Measurements from ENCODE around the gene ZCCHC24. TPM values are rescaled to one million over a fixed set of nuclear protein-coding genes. Genes with fewer than 3 reads are reported as not detected.

The ZCCHC24 gene
- total RNA-seq, 3 donors from 2014 or later (not counting 1 experiment from before 2014, with no cell fraction given), result 2.8 to 4.0 (median 3.6) TPM

- Histone ChIP-seq H3K4me3 (ENCODE audit: low read length) (no peak overlapping the region), H3K9me3 (ENCODE audit: control insufficient read depth, insufficient read depth, low read length) (no peaks in the 10 kb centered on the region), H3K36me3 (ENCODE audit: control insufficient read depth, insufficient read depth, low read length) (no peaks in the 10 kb centered on the region), H3K27ac (ENCODE audit: low read length) (no peak overlapping the region), H3K4me1 (ENCODE audit: control insufficient read depth, insufficient read depth, low read length) (no peaks in the 10 kb centered on the region), H3K27me3 (ENCODE audit: control insufficient read depth, insufficient read depth, low read length) (no peaks in the 10 kb centered on the region)
- no peaks in the 10 kb centered on the region for H3K9me3 Mint-ChIP-seq
- H3K27me3 Mint-ChIP-seq (ENCODE audit: low read depth in 2 of 2), result peaks cover 3 to 11% of the 10 kb centered on the region in 2 donors
- ATAC-seq (no peak), DNase-seq (no peak)
- H3K4me1 Mint-ChIP-seq, result no peaks in the 10 kb centered on the region
- no peaks in the 10 kb centered on the region for H3K36me3 Mint-ChIP-seq
- no peak overlapping the region for H3K4me3 Mint-ChIP-seq
- TF ChIP-seq CTCF (IDR thresholded peaks at IDR 0.05), result no peak
- intact Hi-C loops (cut with micrococcal nuclease), result no loop called here
- H3K27ac Mint-ChIP-seq, result no peak overlapping the region
- WGBS (ENCODE audit: insufficient coverage), result 87% methylated on average over 8 of the region's 9 CpGs
These were observed 6.8 kb upstream of the ZCCHC24 start for GRCh38 chr10:79452174-79452611.

- no peak overlapping the region for H3K4me3 Mint-ChIP-seq
- no peak overlapping the region for H3K27ac Mint-ChIP-seq
These were observed 5.7 kb upstream of the ZCCHC24 start for GRCh38 chr10:79451046-79451699.

DNA sequence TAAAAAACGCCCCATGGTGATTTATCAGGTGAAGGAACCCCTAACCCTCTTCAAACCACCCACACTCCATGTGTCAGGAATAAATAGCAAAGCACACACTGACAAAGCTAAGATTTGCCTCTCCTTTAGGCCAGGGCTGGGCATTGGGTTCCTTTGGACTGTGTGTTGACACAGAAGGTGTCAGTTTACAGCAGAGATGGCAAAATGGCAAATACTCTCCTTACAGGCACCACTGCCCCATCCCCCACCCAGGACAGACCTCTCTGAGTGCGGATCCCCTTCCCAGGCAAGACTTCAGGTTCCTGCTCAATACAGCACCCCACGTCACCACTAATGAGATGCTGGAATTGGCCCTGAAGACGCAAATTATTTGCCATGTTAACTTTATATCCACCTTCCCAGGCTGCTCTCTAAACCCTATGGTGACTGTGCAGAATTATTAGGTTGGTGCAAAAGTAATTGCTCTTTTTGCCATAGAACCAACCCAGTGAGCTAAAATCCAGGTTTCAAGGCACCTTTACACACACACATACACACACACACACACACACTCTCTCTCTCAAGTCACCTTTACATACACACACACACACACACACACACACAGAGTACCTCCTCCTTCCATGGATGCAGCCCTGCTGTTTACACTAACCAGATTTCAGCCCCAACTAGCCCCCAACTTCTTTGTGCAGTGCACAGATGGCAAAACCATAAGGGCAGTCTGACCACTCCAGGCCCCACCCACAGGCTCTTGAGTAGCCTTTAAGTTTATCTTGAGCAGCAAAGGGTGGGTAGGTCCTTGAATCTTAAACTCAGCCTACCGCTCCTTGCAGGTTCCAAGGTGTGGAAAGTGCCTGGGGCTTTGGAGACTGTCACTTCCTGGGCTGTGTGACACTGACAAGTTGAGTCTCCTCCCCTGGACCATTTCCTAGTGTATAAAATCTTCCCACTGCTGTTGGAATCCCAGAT, 4.0 kb upstream of the ZCCHC24 start:
- peak in 1 of 2 donors; percentile 16 for DNase-seq
- H3K4me1 ChIP-seq (ENCODE audit: control insufficient read depth, insufficient read depth, low read length), result peaks cover 13% of the 10 kb centered on the region
- TF ChIP-seq CTCF (IDR thresholded peaks at IDR 0.05), result no peak
- H3K4me3 Mint-ChIP-seq, result no peak overlapping the region
- H3K36me3 Mint-ChIP-seq, result no peaks in the 10 kb centered on the region
- whole genome bisulfite sequencing (ENCODE audit: insufficient coverage), result 85% methylated on average over 5 of the region's 5 CpGs
- H3K4me3 ChIP-seq (ENCODE audit: low read length), result no peak overlapping the region
- no peak overlapping the region for H3K27ac Mint-ChIP-seq
- no peaks in the 10 kb centered on the region for H3K9me3 Mint-ChIP-seq
- peaks cover 13 to 17% of the 10 kb centered on the region in 2 donors for H3K4me1 Mint-ChIP-seq
- no peaks in the 10 kb centered on the region for H3K27me3 Mint-ChIP-seq (ENCODE audit: low read depth in 2 of 2)
- no peak for ATAC-seq
- intact Hi-C loops (cut with micrococcal nuclease), result loop anchor here (5.0 kb wide), 1 partner anchor 1147 kb away; no protein-coding TSS in a partner anchor
- H3K27me3 ChIP-seq (ENCODE audit: control insufficient read depth, insufficient read depth, low read length), result no peaks in the 10 kb centered on the region
- no peaks in the 10 kb centered on the region for H3K36me3 ChIP-seq (ENCODE audit: control insufficient read depth, insufficient read depth, low read length)
- no peak overlapping the region for H3K27ac ChIP-seq (ENCODE audit: low read length)
- no peaks in the 10 kb centered on the region for H3K9me3 ChIP-seq (ENCODE audit: control insufficient read depth, insufficient read depth, low read length)

More at GRCh38 chr10:79451046-79451699, 5.7 kb upstream of the ZCCHC24 start:
- peaks cover 6% of the 10 kb centered on the region for H3K4me1 ChIP-seq (ENCODE audit: control insufficient read depth, insufficient read depth, low read length)
- ATAC-seq (no peak), DNase-seq (no peak)
- H3K4me1 Mint-ChIP-seq, result peaks cover 7 to 9% of the 10 kb centered on the region in 2 donors
- H3K27me3 ChIP-seq (ENCODE audit: control insufficient read depth, insufficient read depth, low read length), result no peaks in the 10 kb centered on the region
- no peaks in the 10 kb centered on the region for H3K9me3 Mint-ChIP-seq
- WGBS (ENCODE audit: insufficient coverage), result 95% methylated on average over 14 of the region's 14 CpGs
- intact Hi-C loops (cut with micrococcal nuclease), result no loop called here
- no peak for TF ChIP-seq CTCF (IDR thresholded peaks at IDR 0.05)
- H3K27ac ChIP-seq (ENCODE audit: low read length), result no peak overlapping the region
- H3K36me3 Mint-ChIP-seq, result no peaks in the 10 kb centered on the region
- H3K36me3 ChIP-seq (ENCODE audit: control insufficient read depth, insufficient read depth, low read length), result no peaks in the 10 kb centered on the region
- peaks cover 3 to 11% of the 10 kb centered on the region in 2 donors for H3K27me3 Mint-ChIP-seq (ENCODE audit: low read depth in 2 of 2)
- no peaks in the 10 kb centered on the region for H3K9me3 ChIP-seq (ENCODE audit: control insufficient read depth, insufficient read depth, low read length)
- no peak overlapping the region for H3K4me3 ChIP-seq (ENCODE audit: low read length)

Data from natural killer cell (primary cell).